ENCODE measurements around the gene BMP3.
"Not testable (repeated sequence)": the region's sequence is repeated elsewhere in the genome, so short reads cannot be mapped to it uniquely, and the experiment has no call there.

The BMP3 gene, protein sequence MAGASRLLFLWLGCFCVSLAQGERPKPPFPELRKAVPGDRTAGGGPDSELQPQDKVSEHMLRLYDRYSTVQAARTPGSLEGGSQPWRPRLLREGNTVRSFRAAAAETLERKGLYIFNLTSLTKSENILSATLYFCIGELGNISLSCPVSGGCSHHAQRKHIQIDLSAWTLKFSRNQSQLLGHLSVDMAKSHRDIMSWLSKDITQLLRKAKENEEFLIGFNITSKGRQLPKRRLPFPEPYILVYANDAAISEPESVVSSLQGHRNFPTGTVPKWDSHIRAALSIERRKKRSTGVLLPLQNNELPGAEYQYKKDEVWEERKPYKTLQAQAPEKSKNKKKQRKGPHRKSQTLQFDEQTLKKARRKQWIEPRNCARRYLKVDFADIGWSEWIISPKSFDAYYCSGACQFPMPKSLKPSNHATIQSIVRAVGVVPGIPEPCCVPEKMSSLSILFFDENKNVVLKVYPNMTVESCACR

DNA sequence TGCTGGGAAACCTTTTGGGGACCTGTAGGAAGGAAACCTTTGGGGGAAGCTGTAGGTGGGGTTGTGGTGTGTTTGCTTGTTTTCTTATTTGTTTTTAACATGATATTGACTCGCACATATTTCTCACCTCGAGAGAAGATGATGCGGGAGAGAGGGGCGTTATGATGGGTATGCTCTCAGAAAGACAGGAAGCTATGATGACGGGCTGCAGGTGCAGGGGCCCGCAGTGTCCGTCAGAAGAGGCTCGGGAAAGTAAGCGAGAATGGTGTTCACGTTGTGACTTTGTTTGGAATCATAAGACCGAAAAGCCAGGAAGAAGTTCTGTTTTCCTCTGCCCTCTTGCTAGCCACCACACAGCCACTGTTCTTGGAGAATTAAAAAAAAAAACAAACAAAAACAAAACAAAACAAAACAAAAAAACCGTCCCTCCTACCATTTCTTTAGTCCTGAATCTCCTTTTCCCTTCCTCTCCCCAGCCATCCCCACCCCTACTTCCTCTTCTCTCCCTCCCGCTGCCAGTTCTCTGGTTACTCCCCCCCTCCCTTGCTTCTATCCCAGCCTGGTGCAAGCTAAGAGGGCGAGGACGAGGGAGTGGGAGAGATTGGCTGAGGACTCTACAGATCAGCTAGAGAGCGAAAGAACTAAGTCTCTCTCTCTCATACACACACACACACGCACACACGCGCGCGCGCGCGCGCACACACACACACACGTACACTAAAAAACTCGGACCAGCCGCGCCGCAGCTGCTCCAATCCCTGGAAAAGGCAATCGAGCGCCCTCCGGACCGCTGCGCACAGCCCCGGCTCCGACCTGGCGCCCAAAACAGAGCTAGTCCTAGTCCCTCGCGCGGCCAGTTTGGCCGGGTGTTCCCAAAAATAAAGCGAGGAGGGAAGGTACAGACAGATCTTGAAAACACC, at the start of gene BMP3:
TSS of gene BMP3 (plus strand) at position 648 of the 920 bp plus-strand sequence. CDS start 577 bp downstream, outside the sequence.
- peak; percentile 4 for DNase-seq

GRCh38 chr4:80986011-80986410, 44.5 kb upstream of the BMP3 start:
- no peak for DNase-seq

DNA sequence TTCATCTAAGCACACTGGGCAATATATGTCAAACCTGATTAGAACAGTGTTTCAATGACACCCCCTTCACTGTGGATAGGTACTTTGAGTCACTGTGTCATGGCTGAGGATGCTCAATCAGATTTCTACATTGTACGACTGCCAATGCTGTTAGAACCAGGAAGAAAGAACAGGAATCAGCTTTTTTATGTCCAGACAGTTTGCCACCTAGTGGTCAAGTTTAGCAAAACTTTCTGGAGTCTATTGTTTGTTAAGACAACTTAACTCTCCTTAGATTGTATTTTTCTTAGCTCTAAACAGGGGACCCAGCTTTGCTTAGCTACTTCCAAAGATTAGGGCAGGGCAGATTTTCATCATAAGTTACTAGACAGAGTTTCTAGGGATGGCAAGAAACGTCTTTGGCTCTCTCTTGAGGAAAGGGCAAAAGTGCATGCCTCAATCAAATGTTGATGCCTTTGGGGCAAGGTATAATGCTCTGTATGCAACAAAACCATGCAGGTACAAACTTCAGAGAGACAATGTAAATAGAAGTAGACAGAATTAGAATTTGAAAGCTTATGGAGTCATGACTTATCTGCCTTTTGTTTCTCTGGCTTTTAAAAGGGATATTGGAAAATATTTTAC, 40.5 kb upstream of the BMP3 start:
- DNase-seq, result no peak

DNA sequence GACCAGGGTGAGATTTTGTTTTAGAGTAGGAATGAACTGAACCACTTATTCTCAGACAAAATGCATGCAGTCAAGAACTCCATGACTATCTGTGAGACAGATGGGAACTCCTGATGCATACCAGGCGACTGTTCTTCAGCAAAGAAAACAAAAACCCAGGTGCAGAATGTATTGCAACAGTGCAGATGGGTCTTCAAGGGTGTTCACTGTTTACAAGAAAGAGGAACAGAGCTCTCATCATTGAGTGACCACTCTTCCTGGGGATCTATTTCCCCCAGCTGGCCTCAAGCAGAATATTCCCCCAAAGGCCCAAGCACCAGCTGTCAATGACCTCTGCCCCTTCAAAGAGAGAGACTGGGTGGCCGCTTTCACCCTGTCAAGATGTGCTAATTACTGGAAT, 39.7 kb upstream of the BMP3 start:
- DNase-seq, result no peak

- no peak for DNase-seq
Measured at GRCh38 chr4:80999943-81000342, 30.6 kb upstream of the BMP3 start.

DNA sequence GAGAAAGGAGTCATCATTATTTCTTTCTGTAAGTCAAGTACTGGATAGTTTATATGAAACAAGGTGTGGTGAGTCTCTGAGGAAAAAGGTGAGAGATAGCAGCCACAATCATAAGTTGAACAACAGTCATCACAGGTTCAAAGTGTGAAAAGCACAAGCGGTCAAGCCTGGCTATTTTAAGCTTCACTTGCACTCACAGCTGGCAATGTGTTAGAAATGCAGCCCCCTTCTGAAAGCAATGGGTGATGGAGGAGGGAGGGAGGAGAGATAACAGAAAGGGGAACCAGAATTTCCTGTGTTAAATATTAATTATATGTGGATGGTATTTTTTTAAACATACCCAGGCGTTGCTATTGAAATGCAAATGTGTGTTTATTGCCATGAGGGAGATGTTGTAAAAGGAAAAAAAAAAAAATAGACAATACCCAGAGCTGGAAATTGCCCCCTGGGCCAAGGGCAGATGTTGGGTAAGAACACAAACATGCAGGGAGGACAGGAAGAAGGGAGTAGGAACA, 26.9 kb upstream of the BMP3 start:
- DNase-seq, result no peak

GRCh38 chr4:81007417-81007816, 23.1 kb upstream of the BMP3 start:
- no peak for DNase-seq

- not testable (repeated sequence) for DNase-seq
Measured at GRCh38 chr4:81016566-81016965, 13.9 kb upstream of the BMP3 start.

DNA sequence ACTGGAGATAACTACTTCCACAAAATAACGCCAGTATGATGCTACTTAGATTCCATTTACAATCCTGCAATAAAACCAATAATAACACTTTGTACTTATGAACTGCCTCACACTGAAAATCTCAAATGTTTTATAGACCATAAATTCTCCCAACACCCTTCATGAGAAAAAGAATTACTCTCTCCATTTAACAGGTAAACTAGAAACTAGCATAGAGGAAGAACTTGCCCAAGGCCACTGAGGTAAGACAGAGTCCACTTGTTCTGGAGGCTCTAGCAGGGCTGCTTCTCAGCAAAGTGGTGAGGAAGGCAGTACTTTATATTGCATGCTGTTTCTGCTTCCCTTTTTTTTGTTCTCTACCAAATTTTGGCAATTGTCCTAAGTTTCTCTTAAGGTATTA, 11.5 kb upstream of the BMP3 start:
- no peak for DNase-seq

DNA sequence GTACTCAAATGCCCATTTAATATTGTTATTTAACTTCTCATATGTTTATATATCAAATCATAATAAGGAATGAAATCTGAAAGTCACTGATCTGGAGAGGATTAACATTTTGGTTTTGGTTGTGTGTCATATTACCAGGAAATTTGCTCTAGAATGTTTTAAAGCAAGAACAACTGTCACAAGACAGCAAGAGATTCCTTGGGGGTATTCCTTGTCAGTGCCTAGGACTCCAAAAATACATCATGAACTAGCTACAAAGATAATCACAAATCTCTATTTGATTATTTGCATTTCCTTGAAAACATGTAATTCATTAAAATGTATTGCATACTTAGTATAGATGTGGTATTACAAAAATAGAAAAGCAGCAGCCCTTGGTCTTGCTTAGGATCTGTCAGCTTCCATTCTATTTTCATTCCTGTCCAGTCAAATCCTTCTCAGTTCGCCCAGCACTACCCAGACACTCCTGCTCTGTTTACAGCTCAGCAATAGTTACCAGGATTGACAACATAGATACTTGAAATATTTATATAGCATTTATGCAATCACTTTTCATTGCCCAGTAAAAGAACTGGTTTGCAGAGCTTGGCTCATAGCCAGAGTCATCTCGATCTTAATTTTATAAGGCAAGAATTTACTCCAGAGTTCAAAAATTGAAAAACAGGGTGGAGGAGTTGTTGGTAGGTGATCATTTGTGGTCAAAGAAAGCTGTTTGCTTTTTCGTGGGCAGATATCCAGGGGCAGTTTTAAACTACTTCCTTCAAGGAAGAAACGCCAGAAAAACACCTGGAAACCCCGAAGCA, 9.2 kb upstream of the BMP3 start:
- no peak for DNase-seq

GRCh38 chr4:81021981-81022380, 8.5 kb upstream of the BMP3 start:
- DNase-seq, result no peak

DNA sequence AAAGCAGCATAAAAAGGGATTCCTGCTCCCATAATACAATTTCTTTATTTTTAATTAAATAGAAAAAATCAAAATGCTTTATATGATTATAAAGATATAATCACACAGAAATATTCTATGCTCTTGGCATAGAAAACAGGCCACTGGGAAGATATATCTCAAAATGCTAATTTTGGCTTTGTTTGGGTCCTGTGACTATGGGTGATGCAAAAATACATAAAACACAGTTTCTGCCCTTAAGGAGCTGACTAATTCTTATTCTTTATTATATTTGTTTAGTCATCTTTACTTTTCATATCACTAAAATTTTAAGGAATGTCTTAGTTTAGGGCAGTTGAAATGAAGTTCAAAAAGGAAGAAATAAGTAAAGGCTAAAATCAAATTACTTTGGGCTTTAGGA, 7.0 kb upstream of the BMP3 start:
- DNase-seq, result no peak

DNA sequence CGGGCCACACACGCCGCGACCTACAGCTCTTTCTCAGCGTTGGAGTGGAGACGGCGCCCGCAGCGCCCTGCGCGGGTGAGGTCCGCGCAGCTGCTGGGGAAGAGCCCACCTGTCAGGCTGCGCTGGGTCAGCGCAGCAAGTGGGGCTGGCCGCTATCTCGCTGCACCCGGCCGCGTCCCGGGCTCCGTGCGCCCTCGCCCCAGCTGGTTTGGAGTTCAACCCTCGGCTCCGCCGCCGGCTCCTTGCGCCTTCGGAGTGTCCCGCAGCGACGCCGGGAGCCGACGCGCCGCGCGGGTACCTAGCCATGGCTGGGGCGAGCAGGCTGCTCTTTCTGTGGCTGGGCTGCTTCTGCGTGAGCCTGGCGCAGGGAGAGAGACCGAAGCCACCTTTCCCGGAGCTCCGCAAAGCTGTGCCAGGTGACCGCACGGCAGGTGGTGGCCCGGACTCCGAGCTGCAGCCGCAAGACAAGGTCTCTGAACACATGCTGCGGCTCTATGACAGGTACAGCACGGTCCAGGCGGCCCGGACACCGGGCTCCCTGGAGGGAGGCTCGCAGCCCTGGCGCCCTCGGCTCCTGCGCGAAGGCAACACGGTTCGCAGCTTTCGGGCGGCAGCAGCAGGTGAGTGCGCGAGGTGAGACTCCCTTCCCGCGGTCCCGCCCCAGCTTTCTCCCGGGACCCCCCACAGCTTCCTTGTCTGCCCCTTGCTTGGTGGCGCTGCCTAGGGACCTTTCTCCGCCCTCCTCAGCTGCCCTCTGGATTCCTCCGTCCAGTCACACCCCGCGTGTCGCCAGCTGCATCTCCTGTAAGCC, 678 bp downstream of the BMP3 start:
- peak; percentile 13 for DNase-seq

GRCh38 chr4:81031796-81032551, 1.5 kb downstream of the BMP3 start:
- no peak for DNase-seq

DNA sequence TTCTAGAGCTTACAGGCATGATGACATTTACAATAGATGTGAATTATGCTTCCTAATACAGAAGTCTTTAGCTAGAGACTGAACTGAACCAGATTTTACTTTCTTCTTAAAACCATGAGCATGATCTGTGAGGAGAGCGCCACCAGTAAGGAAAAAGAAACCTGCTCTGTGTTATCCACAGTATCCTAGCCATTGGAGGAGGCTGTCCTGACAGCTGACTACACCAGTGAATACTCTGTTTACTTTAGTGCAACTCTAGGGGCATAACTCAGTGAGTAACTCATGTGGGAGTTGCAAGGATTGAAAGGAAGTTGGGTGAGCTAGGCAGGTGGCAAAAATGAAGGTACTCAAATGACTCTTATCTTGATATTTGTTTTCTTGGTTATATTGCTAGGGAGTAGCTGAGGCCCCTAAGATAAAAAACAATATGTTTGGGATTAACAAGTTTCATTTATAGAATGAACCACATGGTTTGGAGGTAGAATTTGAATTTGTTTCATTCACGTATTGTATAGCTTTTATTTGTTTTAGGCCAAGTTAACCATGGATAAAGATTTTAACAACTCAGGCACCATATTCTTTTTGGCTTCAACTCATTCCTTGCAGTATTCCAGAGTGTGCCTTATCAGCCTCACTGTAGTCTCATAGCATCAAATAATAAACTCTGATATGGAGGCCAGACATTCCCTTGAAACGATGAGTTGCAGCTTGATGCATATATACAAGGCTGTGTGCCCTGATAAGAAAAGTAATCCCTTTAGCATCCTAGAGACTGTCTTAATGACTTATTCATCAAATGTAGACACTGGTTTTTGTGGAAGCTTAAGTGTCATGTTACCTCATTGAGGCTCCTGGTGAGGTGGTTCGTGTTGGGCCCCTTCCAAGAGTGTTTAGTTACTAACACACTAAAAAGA, 2.5 kb downstream of the BMP3 start:
- DNase-seq, result no peak

DNA sequence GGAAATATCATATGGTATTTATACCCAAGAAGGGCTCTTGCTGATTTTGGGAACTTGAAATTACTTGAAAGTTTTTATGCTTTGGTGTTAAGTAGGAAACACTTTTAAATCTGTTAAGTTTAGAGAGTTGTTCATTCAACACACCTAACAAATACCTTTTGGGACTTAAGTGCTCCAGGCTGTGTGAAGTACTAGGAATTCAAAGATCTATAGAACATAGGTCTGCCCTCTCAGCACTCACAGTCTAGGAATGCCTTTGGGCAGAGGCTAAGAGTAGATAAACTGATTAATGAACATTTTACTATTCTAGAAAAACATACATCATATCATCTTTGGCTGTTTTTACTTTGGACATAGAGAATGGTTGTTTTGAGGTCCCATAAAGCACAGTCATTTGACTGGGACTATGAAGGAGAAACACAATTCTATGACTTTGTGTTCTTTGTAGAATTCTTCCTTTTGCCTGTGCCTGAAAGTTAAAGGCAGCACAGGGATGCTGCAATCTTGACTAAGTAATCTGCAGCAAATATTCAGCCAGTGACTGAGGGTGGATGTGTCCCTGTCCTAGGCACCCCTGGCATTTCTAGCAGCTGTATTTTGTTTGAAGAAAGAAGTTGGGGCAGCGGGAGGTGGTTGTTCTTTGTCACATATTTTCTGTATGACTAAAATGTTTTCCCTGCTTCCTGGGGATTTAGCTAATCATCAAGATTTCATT, 8.3 kb downstream of the BMP3 start:
- DNase-seq, result no peak

DNA sequence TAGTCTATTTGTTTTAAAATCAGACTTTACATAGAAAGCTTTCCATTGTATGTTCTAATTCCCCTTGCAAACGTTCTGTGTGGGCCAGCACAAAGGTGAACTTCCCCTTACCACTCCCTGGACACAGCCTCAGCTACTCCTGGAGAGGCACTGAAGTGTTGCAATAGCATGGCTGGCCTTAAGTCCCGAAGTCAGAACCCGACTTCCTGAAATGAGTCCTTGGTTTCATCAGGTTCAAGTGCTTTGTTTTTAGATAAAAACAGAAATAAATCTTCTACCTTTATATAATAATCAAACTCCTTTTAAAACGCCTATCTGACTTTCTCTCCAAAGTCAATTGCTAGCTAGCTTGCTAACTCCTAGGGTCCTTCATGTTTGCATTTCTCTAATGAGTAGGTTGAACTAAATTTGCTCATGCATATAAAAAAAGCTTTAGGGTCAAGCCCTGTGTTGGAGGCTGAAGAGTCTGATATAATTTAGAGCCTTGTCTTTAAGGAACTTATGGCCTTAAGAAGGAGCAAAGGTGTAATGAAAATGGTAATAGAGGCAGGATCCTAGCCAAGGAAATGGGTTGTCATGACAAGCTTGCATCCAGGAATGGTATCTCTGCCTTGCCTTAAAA, 9.0 kb downstream of the BMP3 start:
- no peak for DNase-seq

DNA sequence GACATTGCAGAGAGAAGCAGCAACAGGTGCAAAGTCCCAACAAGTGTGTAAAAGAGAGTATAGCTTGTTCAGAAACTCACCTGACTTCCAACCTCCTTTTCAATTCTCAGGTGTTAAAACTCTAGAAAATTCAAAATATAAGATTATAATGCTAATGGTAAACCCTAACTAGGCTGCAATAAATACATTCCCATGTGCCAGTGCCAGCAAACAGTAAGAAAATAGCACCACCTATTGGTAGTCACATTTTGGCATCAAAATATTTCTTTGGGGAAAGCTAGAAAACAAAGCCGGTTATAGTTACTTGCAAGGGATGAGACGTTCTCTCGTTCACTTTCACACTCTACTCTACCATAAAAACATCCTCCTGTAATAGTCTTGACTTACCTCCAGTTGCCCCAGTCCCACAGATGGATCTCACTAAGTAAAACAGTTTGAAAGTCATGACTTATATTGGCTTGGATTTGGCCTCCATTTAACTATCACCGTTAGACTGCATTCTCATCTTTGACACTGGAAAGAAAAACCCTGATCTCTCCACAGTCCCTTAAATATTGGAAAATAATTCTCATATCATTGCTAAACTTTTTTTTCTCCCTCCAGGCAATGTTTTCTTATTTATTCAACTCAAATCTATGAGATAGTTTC, 9.6 kb downstream of the BMP3 start:
- DNase-seq, result no peak

All from stimulated activated CD4-positive, alpha-beta T cell treated with anti-CD3 and anti-CD28 coated beads, Interleukin-15, amount 100 ng/mL, for 24 hours (primary cell).